Activated CD4-positive, alpha-beta T cell treated with anti-CD3 and anti-CD28 coated beads, Interleukin-2, amount 10 ng/mL, durations not matched to agents 7 days and 5 days (primary cell): Measurements from ENCODE around the gene CAMKMT. TPM values are rescaled to one million over a fixed set of nuclear protein-coding genes. Genes with fewer than 3 reads are reported as not detected.

Source experiments
- CTCF ChIA-PET: fragments of 350-600 bp; sonication (Branson Sonifier 250); formaldehyde crosslinking; loops from one replicate; lab custom pipeline; 2021; ENCODE audit warnings: antibody characterized with exemption; lab: Charles Lee
- POLR2A ChIA-PET: fragments of 350-600 bp; sonication (Branson Sonifier 250); formaldehyde crosslinking; loops from one replicate; lab custom pipeline; 2021; ENCODE audit warnings: antibody characterized with exemption; lab: Charles Lee
- DNase-seq: peaks from one replicate; pipeline ENCODE4 v3.0.0-alpha.2; 2020
- H3K27ac Mint-ChIP-seq: one replicate; pipeline ENCODE4 v1.8.0; 2021; ENCODE audit warnings: mild to moderate bottlenecking, moderate library complexity, mixed read lengths
- H3K27me3 Mint-ChIP-seq: one replicate; pipeline ENCODE4 v1.8.0; 2021; ENCODE audit warnings: mixed read lengths
- H3K36me3 Mint-ChIP-seq: one replicate; pipeline ENCODE4 v1.8.0; 2021; ENCODE audit warnings: low read depth, mixed read lengths
- H3K4me1 Mint-ChIP-seq: one replicate; pipeline ENCODE4 v1.8.0; 2021; ENCODE audit warnings: mixed read lengths
- H3K4me3 Mint-ChIP-seq: one replicate; pipeline ENCODE4 v1.8.0; 2021; ENCODE audit warnings: mild to moderate bottlenecking, moderate library complexity, mixed read lengths
- H3K9me3 Mint-ChIP-seq: one replicate; pipeline ENCODE4 v1.8.0; 2021; ENCODE audit warnings: mixed read lengths
- total RNA-seq, 2 experiments: library from RNA; stranded (reverse); gene quantifications; one replicate each; pipeline ENCODE4 v1.2.3, GENCODE V29; 2021

The CAMKMT gene
- total RNA-seq, 2 experiments from 2014 or later: 12.1 to 13.7 TPM

- DNase-seq: no peak
- Mint-ChIP-seq H3K27ac (no peak overlapping the region), H3K36me3 (peaks cover 6% of the 10 kb centered on the region), H3K27me3 (no peaks in the 10 kb centered on the region), H3K4me3 (no peak overlapping the region), H3K4me1 (peaks cover 7% of the 10 kb centered on the region), H3K9me3 (peaks cover 16% of the 10 kb centered on the region)
- POLR2A ChIA-PET: no interaction called here
- CTCF ChIA-PET: interaction anchor here (0.6 kb wide), 1 partner anchor 316 kb away, joined by 3 read pairs; no protein-coding TSS in a partner anchor
Measured at GRCh38 chr2:44635725-44636124, 274.0 kb downstream of the CAMKMT start.

GRCh38 chr2:44638649-44639048, 276.9 kb downstream of the CAMKMT start:
- no peaks in the 10 kb centered on the region for H3K36me3 Mint-ChIP-seq
- no peak for DNase-seq
- H3K9me3 Mint-ChIP-seq: peaks cover 4% of the 10 kb centered on the region
- H3K4me3 Mint-ChIP-seq: no peak overlapping the region
- ChIA-PET CTCF (no interaction called here), POLR2A (no interaction called here)
- H3K4me1 Mint-ChIP-seq: no peaks in the 10 kb centered on the region
- H3K27ac Mint-ChIP-seq: no peak overlapping the region
- H3K27me3 Mint-ChIP-seq: no peaks in the 10 kb centered on the region

DNA sequence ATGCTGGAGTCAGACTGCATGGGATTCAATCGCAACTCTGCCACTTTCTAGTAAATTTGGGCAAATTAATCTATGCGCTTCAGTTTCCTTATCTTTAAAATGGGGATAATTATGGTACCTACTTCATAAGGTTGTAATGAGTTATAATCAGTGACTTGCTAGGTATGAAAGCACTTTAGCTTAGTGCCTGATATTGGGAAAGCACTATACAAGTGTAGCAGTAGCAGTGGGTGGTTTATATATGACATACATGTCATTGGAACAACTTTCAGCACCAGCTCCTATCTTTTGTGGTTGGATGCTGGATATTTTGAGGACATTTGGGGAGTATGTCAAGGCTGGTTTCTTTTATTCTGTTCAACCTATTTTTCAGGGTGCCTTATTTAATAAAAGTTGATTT, 277.7 kb downstream of the CAMKMT start:
- Mint-ChIP-seq H3K4me1 (no peaks in the 10 kb centered on the region), H3K27ac (no peak overlapping the region), H3K9me3 (no peaks in the 10 kb centered on the region), H3K27me3 (no peaks in the 10 kb centered on the region), H3K36me3 (no peaks in the 10 kb centered on the region), H3K4me3 (no peak overlapping the region)
- DNase-seq: no peak
- ChIA-PET CTCF (no interaction called here), POLR2A (no interaction called here)

DNA sequence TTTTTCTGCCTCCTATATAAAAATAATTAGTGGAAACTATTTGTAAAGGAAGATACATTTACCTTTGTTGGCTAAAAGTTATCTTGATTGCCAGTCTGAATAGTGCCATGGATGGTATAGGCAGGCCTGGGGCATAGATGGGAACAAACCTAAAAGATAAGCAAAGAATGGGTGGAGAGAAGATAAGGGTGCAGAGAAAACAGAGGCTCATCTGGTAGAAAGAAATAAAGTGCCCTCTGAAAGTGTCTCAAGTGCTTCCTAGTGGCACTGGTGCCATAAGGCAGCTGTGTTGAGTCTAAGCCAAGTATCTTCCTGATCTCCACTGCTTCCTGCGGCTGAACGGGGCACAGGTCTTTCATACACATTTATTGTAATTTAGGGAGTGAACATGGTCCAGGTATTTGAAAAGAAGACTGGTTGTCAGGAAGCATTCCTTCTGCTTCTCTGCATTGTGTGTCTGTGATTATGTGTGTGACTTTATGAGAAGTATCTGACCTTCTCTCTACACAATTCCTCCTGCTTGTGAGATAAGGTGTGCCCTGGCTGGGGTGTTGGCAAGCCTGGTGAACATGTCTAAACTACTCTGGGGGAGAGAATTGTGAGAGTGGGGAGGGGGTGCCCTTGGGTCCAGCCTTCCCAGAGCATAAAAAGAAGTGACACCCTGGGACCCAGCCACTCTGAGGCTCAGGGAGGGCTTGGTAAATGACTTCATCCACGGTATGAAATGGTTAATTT, 280.5 kb downstream of the CAMKMT start:
- Mint-ChIP-seq H3K4me3 (no peak overlapping the region), H3K4me1 (no peaks in the 10 kb centered on the region), H3K36me3 (no peaks in the 10 kb centered on the region), H3K27me3 (no peaks in the 10 kb centered on the region), H3K27ac (no peak overlapping the region), H3K9me3 (no peaks in the 10 kb centered on the region)
- ChIA-PET POLR2A (no interaction called here), CTCF (no interaction called here)
- no peak for DNase-seq

- no peaks in the 10 kb centered on the region for H3K36me3 Mint-ChIP-seq
- H3K9me3 Mint-ChIP-seq: no peaks in the 10 kb centered on the region
- ChIA-PET POLR2A (no interaction called here), CTCF (interaction anchor here (0.6 to 0.8 kb wide), 2 partner anchors 11 to 862 kb away, joined by 3 read pairs; no protein-coding TSS in a partner anchor)
- no peaks in the 10 kb centered on the region for H3K27me3 Mint-ChIP-seq
- H3K4me3 Mint-ChIP-seq: no peak overlapping the region
- no peak for DNase-seq
- H3K27ac Mint-ChIP-seq: no peak overlapping the region
- H3K4me1 Mint-ChIP-seq: no peaks in the 10 kb centered on the region
Measured at GRCh38 chr2:44645937-44646336, 284.2 kb downstream of the CAMKMT start.

GRCh38 chr2:44649381-44649780, 287.6 kb downstream of the CAMKMT start:
- ChIA-PET POLR2A (no interaction called here), CTCF (no interaction called here)
- no peak overlapping the region for H3K4me3 Mint-ChIP-seq
- DNase-seq: no peak
- H3K27me3 Mint-ChIP-seq: no peaks in the 10 kb centered on the region
- H3K27ac Mint-ChIP-seq: no peak overlapping the region
- H3K9me3 Mint-ChIP-seq: no peaks in the 10 kb centered on the region
- H3K4me1 Mint-ChIP-seq: no peaks in the 10 kb centered on the region
- no peaks in the 10 kb centered on the region for H3K36me3 Mint-ChIP-seq

GRCh38 chr2:44650796-44651195, 289.0 kb downstream of the CAMKMT start:
- CTCF ChIA-PET: interaction anchor here (0.6 kb wide), 1 partner anchor 432 kb away, joined by 4 read pairs; no protein-coding TSS in a partner anchor
- Mint-ChIP-seq H3K4me1 (no peaks in the 10 kb centered on the region), H3K27me3 (no peaks in the 10 kb centered on the region), H3K36me3 (no peaks in the 10 kb centered on the region), H3K9me3 (no peaks in the 10 kb centered on the region), H3K27ac (no peak overlapping the region), H3K4me3 (no peak overlapping the region)
- DNase-seq: no peak
- POLR2A ChIA-PET: no interaction called here

DNA sequence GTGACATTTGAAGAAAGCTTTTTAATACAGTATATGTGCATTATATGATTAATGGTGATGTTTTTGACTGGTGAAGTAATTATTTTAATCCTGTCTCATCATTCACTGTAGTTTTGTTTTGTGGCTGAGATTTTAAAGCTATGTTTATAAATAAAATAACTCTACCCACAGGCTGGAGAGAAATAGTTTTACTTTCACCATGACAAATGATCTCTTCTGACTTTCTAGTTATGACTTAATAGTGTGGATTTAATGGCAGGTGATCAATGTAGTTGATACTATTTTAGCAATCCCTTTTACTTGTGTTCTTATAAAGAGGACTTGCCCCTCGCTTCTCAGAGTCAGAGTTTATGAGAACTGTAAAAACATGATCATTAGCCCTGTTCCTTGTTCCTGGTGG, 290.2 kb downstream of the CAMKMT start:
- no peaks in the 10 kb centered on the region for H3K4me1 Mint-ChIP-seq
- no peak overlapping the region for H3K4me3 Mint-ChIP-seq
- H3K9me3 Mint-ChIP-seq: no peaks in the 10 kb centered on the region
- no peak for DNase-seq
- no peak overlapping the region for H3K27ac Mint-ChIP-seq
- H3K27me3 Mint-ChIP-seq: no peaks in the 10 kb centered on the region
- POLR2A ChIA-PET: no interaction called here
- H3K36me3 Mint-ChIP-seq: no peaks in the 10 kb centered on the region
- CTCF ChIA-PET: no interaction called here

DNA sequence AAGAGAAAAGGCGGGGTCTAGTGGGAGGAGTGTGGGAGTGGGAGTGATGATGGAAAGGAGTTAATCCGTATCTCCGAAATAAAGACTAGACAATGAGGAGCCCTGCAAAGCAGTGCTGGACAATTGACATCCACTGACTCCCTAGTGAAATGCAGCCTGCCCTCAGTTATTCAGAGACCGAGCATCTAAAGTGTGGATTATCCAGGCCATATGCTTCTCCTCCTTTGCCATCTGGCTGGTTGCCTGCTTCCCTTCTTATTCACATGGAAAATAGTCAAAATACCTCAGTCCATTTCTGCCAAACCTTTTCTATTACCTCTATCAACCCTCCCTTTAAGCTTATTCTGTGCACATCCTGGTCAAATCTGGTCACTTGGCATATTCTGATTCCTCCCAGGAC, 291.0 kb downstream of the CAMKMT start:
- CTCF ChIA-PET: no interaction called here
- Mint-ChIP-seq H3K9me3 (no peaks in the 10 kb centered on the region), H3K27me3 (no peaks in the 10 kb centered on the region)

DNA sequence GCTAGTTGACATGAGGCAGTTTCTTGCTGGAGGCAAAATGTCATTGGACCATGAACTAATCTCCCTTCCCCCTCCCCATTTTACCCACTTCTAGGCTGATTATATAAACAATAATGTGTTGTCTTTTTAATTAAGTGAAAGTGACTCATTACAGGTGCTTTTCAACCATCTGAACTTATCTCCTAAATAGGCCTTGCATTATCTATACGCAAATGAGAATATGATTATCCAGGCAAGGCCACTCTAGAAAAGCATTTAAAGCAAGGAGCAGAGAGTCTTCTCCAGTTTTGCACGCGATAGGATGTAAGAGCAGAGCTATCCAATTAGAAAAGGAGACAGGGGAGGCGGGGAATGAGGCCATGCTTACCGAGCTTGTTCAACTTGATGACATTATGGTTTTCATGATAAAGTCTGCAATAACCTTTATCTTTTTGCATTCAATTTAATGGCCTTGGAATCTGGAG, 293.7 kb downstream of the CAMKMT start:
- Mint-ChIP-seq H3K9me3 (no peaks in the 10 kb centered on the region), H3K4me1 (no peaks in the 10 kb centered on the region), H3K36me3 (no peaks in the 10 kb centered on the region), H3K27ac (no peak overlapping the region), H3K27me3 (no peaks in the 10 kb centered on the region), H3K4me3 (no peak overlapping the region)
- ChIA-PET POLR2A (no interaction called here), CTCF (interaction anchor here (1.5 kb wide), 1 partner anchor 32 kb away, joined by 3 read pairs; no protein-coding TSS in a partner anchor)
- DNase-seq: no peak

More for the DNA sequence above, 291.0 kb downstream of the CAMKMT start:
- Mint-ChIP-seq H3K4me1 (no peaks in the 10 kb centered on the region), H3K4me3 (no peak overlapping the region), H3K27ac (no peak overlapping the region), H3K36me3 (no peaks in the 10 kb centered on the region)
- POLR2A ChIA-PET: no interaction called here
- DNase-seq: no peak

- no peak for DNase-seq
- ChIA-PET CTCF (interaction anchor here (1.5 kb wide), 1 partner anchor 33 kb away, joined by 3 read pairs; no protein-coding TSS in a partner anchor), POLR2A (no interaction called here)
- Mint-ChIP-seq H3K36me3 (no peaks in the 10 kb centered on the region), H3K27ac (no peak overlapping the region), H3K4me1 (no peaks in the 10 kb centered on the region), H3K27me3 (no peaks in the 10 kb centered on the region), H3K4me3 (no peak overlapping the region), H3K9me3 (no peaks in the 10 kb centered on the region)
Measured at GRCh38 chr2:44656460-44656859, 294.7 kb downstream of the CAMKMT start.

DNA sequence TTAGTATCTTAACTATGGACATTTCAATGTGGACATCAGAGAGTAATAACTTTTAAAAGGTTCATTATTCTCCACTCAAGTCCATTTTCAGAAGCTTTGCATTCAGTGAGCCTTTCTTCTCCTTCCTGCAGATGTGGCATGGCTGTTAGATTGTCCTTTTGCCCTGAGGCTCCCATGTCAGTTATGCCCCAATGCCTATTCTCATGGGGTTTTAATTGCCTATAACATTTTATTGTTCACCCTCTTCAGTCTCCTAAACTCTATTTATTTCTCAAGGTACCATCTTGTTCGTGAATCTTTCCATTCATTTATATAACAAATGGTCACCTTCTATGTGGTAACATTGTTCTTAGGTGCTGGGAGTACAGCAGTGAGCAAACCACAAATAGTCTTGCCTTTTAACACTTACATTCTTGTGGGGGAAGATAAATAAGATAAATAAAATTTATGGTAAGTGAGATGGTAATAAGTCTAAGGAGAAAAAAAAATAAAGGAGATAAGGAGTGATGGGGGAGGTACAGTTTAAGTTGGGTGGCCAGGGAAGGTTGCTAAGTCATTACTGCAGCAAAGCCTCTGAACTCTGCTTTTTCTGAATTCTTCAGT, 301.8 kb downstream of the CAMKMT start:
- Mint-ChIP-seq H3K4me3 (no peak overlapping the region), H3K27ac (no peak overlapping the region), H3K4me1 (no peaks in the 10 kb centered on the region), H3K27me3 (no peaks in the 10 kb centered on the region), H3K36me3 (no peaks in the 10 kb centered on the region), H3K9me3 (no peaks in the 10 kb centered on the region)
- CTCF ChIA-PET: no interaction called here
- POLR2A ChIA-PET: no interaction called here
- no peak for DNase-seq

- Mint-ChIP-seq H3K4me1 (peaks cover 1% of the 10 kb centered on the region), H3K4me3 (no peak overlapping the region), H3K27me3 (no peaks in the 10 kb centered on the region), H3K36me3 (no peaks in the 10 kb centered on the region), H3K9me3 (no peaks in the 10 kb centered on the region), H3K27ac (no peak overlapping the region)
- CTCF ChIA-PET: interaction anchor here (0.6 kb wide), 1 partner anchor 18 kb away, joined by 4 read pairs; no protein-coding TSS in a partner anchor
- POLR2A ChIA-PET: no interaction called here
- DNase-seq: no peak
Measured at GRCh38 chr2:44668336-44668735, 306.6 kb downstream of the CAMKMT start.
